M059J (cell line): ENCODE results near the gene CILP2. TPM values are rescaled to one million over a fixed set of nuclear protein-coding genes. Genes with fewer than 3 reads are reported as not detected.

Experiments used
- DNase-seq: peaks from one replicate; pipeline ENCODE4 v3.0.0-alpha.2; 2012; ENCODE audit warnings: low read depth
- total RNA-seq: library from RNA; depleted of rRNA; stranded (reverse); fragments of >200 nt; shearing (Covaris generic); gene quantifications from 2 replicates; pipeline ENCODE4 v1.2.3, GENCODE V29; 2014

The CILP2 gene
- total RNA-seq, 1 experiment from 2014 or later = 0.99 TPM

- DNase-seq = no peak
These were observed 8.2 kb upstream of the CILP2 start for GRCh38 chr19:19529783-19530422.

- DNase-seq = no peak
These were observed 7.7 kb upstream of the CILP2 start for GRCh38 chr19:19530423-19530804.

- DNase-seq = no peak
These were observed 7.2 kb upstream of the CILP2 start for GRCh38 chr19:19530889-19531288.

GRCh38 chr19:19531951-19532805 lies 5.9 kb upstream of the CILP2 start:
- peak; percentile 69 for DNase-seq

- DNase-seq = no peak
These were observed 5.0 kb upstream of the CILP2 start for GRCh38 chr19:19532806-19533701.

GRCh38 chr19:19533841-19534240 lies 4.2 kb upstream of the CILP2 start:
- DNase-seq = no peak

- no peak for DNase-seq
These were observed 3.4 kb upstream of the CILP2 start for GRCh38 chr19:19534556-19535265.

GRCh38 chr19:19535311-19536191 lies 2.5 kb upstream of the CILP2 start:
- no peak for DNase-seq

GRCh38 chr19:19537075-19538048 lies 703 bp upstream of the CILP2 start:
- DNase-seq = no peak

GRCh38 chr19:19538785-19539166 lies 711 bp downstream of the CILP2 start:
- DNase-seq = peak; percentile 21

- no peak for DNase-seq
These were observed 1.6 kb downstream of the CILP2 start for GRCh38 chr19:19539698-19540063.

- DNase-seq = no peak
These were observed 2.1 kb downstream of the CILP2 start for GRCh38 chr19:19540064-19540714.

- DNase-seq = peak; percentile 41
These were observed 2.9 kb downstream of the CILP2 start for GRCh38 chr19:19540715-19541515.

GRCh38 chr19:19541616-19542015 lies 3.6 kb downstream of the CILP2 start:
- DNase-seq = no peak

GRCh38 chr19:19542507-19542906 lies 4.4 kb downstream of the CILP2 start:
- DNase-seq = no peak

- DNase-seq = no peak
These were observed 5.0 kb downstream of the CILP2 start for GRCh38 chr19:19543101-19543500.

GRCh38 chr19:19543640-19544039 lies 5.6 kb downstream of the CILP2 start:
- no peak for DNase-seq
